Astrocyte of the spinal cord (primary cell): Measurements from ENCODE around the gene GBF1.

Experiments
- DNase-seq: peaks from one replicate; pipeline ENCODE4 v3.0.0; 2011; ENCODE audit warnings: low read depth, low spot score
- H3K4me3 ChIP-seq: 2 replicates; pipeline ENCODE4 v1.5.1; 2011; ENCODE audit warnings: low read depth, mild to moderate bottlenecking, low read length, moderate library complexity
- in situ Hi-C: cut with HindIII; loops from 2 replicates; pipeline ENCODE4 v1.10.0; 2017; ENCODE audit warnings: low sequenced_read_pairs
- TF ChIP-seq, protein P1 (sequence below): IDR thresholded peaks from 2 replicates; pipeline ENCODE4 v1.5.1; 2012; ENCODE audit warnings: low read depth, mild to moderate bottlenecking, low read length, inconsistent platforms

The GBF1 gene

DNA sequence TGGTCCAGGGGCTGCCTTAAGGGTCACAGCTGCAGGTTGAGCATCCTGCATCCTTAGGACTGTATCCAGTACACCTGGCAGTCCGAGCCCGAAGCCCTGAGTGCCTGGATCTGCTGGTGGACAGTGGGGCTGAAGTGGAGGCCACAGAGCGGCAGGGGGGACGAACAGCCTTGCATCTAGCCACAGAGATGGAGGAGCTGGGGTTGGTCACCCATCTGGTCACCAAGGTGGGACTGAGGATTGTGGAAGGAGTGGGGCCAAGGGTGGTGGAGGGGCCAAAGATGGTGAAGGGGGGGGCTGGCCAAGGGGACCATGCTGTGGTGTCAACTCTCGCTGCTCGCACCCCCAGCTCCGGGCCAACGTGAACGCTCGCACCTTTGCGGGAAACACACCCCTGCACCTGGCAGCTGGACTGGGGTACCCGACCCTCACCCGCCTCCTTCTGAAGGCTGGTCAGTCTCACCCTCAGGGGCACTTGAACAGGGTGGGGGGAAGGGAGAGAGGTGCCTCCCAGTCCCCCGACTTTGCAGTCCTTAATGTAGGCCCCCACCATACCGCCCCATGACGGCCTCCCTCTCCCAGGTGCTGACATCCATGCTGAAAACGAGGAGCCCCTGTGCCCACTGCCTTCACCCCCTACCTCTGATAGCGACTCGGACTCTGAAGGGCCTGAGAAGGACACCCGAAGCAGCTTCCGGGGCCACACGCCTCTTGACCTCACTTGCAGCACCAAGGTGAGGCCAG lies 155.4 kb downstream of the GBF1 start:
- no peak for DNase-seq
- in situ Hi-C loops, result no loop called here
- TF ChIP-seq, protein P1, sequence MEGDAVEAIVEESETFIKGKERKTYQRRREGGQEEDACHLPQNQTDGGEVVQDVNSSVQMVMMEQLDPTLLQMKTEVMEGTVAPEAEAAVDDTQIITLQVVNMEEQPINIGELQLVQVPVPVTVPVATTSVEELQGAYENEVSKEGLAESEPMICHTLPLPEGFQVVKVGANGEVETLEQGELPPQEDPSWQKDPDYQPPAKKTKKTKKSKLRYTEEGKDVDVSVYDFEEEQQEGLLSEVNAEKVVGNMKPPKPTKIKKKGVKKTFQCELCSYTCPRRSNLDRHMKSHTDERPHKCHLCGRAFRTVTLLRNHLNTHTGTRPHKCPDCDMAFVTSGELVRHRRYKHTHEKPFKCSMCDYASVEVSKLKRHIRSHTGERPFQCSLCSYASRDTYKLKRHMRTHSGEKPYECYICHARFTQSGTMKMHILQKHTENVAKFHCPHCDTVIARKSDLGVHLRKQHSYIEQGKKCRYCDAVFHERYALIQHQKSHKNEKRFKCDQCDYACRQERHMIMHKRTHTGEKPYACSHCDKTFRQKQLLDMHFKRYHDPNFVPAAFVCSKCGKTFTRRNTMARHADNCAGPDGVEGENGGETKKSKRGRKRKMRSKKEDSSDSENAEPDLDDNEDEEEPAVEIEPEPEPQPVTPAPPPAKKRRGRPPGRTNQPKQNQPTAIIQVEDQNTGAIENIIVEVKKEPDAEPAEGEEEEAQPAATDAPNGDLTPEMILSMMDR, result no peak
- no peak overlapping the region for H3K4me3 ChIP-seq

DNA sequence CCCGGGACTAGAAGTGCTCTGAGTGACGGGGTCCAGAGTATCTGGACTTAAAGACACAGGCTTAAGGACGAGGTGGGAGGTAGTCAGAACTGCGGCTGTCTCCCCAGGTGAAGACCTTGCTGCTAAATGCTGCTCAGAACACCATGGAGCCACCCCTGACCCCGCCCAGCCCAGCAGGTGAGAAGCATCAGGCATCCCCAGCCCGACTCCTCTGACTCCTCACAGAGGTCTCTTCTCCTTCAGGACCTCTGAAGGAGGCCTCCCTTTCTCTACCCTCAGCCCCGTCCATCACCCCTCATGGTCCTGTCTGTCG lies 156.0 kb downstream of the GBF1 start:
- DNase-seq, result no peak
- TF ChIP-seq, protein P1, result no peak
- no peak overlapping the region for H3K4me3 ChIP-seq
- in situ Hi-C loops, result no loop called here

DNA sequence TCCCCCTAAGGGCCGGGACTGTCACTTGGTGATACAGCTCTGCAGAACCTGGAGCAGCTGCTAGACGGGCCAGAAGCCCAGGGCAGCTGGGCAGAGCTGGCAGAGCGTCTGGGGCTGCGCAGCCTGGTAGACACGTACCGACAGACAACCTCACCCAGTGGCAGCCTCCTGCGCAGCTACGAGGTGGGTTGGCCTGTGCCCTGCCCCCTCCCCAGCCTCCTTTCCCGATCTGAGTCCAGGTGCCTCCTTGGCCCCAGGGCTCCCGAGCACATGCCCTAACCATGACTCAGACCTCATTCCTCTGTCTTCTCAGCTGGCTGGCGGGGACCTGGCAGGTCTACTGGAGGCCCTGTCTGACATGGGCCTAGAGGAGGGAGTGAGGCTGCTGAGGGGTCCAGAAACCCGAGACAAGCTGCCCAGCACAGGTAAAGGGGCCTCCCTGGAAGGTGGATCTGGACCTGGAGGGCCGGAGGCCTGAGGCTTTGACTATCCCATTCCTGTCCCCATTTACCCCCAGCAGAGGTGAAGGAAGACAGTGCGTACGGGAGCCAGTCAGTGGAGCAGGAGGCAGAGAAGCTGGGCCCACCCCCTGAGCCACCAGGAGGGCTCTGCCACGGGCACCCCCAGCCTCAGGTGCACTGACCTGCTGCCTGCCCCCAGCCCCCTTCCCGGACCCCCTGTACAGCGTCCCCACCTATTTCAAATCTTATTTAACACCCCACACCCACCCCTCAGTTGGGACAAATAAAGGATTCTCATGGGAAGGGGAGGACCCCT lies 156.6 kb downstream of the GBF1 start:
- in situ Hi-C loops, result no loop called here
- TF ChIP-seq, protein P1, result no peak
- no peak overlapping the region for H3K4me3 ChIP-seq
- DNase-seq, result no peak

DNA sequence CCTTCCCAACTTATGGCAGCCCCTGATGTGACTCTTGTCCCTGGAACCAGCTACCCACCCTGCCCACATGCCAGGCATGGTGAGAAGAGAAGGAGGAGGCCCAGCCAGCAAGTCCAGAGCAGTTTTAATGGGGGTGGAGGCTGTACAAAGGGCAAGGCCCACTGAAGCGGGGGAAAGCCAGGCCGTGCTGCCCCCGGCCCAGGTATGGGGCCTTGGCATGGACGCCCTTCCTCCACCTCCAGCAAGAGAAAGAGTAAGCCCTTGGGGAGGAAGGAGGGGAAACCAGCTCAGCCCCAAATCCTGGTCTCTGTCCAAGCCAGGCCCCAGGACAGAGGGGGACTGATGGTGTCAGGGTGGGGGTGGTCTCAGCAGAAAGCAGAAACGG lies 157.2 kb downstream of the GBF1 start:
- no peak for DNase-seq
- in situ Hi-C loops, result no loop called here
- TF ChIP-seq, protein P1, result no peak
- H3K4me3 ChIP-seq, result no peak overlapping the region

DNA sequence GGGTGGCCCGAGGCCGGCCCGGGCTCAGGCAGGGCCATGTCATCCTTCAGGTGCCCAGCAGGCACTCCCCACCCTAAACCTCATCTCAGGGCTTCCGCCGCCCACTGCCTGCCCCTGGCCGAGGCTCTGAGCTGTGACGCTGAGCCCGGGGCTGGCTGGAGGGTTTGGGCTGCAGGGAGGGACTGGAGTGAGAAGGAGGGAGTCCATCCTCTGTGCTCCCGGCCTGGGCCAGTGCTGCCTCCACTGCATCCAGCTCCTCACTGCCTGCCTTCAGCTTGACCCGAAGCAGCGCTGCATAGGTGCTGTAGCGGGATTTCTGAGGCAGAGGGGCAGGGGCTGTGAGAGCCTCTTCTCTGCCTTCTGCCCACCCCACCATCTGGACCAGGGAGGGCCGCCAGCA lies 157.8 kb downstream of the GBF1 start:
- TF ChIP-seq, protein P1, result no peak
- H3K4me3 ChIP-seq, result no peak overlapping the region
- in situ Hi-C loops, result no loop called here
- DNase-seq, result no peak

DNA sequence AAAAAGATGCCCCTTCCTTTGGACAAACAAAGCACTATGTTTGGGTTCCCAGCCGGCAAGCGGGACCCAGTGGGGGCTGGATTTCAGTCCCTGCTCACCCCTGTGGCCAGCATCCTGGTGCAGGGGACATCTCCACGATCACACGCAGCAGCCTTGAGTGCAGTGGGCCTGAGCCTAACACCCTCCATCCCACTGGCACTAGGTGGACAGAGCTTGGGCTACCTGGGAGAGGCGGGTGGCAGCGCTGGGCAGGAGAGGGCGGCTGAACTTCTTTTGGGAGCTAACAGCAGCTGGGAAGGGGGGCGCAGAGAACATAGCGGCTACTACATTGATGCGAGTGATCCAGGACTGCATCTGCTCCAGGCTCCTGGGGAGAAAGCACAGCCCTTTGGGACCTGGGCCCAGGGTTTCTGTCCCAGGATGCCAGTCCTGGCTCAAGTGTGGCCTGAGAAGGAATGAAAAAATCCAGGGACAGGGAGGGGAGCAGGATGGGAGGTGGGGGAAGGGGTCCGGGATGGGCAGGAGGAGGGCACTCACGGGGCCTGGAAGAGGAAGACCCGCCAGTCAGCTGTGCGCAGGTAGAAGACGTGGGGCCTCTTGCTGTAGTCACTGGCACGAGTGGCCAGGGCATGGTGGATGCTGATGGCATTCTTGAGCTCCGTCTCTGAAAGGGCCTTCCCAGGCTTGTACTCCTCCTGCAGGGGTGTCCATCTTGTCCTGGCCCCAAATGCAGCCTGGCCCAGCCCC lies 159.2 kb downstream of the GBF1 start:
- no peak for DNase-seq
- TF ChIP-seq, protein P1, result no peak
- H3K4me3 ChIP-seq, result no peak overlapping the region
- in situ Hi-C loops, result no loop called here
